GM19328 (cell line): ENCODE measurements around the gene TCF4.

ENCODE experiments used
- ATAC-seq: cut with Tn5 transposase; IDR thresholded peaks from one replicate; pipeline ENCODE4 v1.9.1; 2021; ENCODE audit warnings: mild to moderate bottlenecking, moderate library complexity; ENCODE audit not compliant: unreplicated experiment

Gene TCF4

GRCh38 chr18:55398858-55399257 is 189.1 kb downstream of the TCF4 start:
- ATAC-seq, result no peak

- no peak for ATAC-seq
Measured at GRCh38 chr18:55396979-55397378, 191.0 kb downstream of the TCF4 start.

- no peak for ATAC-seq
Measured at GRCh38 chr18:55396267-55396905, 191.6 kb downstream of the TCF4 start.

GRCh38 chr18:55395799-55396198 is 192.2 kb downstream of the TCF4 start:
- no peak for ATAC-seq

GRCh38 chr18:55390898-55391297 is 197.1 kb downstream of the TCF4 start:
- ATAC-seq, result no peak

- no peak for ATAC-seq
Measured at GRCh38 chr18:55387139-55387984, 200.6 kb downstream of the TCF4 start.

GRCh38 chr18:55386545-55386944 is 201.4 kb downstream of the TCF4 start:
- no peak for ATAC-seq

GRCh38 chr18:55385770-55386169 is 202.2 kb downstream of the TCF4 start:
- no peak for ATAC-seq

- ATAC-seq, result no peak
Measured at GRCh38 chr18:55384551-55385275, 203.3 kb downstream of the TCF4 start.

GRCh38 chr18:55384115-55384514 is 203.9 kb downstream of the TCF4 start:
- no peak for ATAC-seq

GRCh38 chr18:55382277-55382805 is 205.7 kb downstream of the TCF4 start:
- no peak for ATAC-seq

- ATAC-seq, result no peak
Measured at GRCh38 chr18:55381277-55381676, 206.7 kb downstream of the TCF4 start.

- no peak for ATAC-seq
Measured at GRCh38 chr18:55380589-55380988, 207.4 kb downstream of the TCF4 start.

GRCh38 chr18:55376387-55376786 is 211.6 kb downstream of the TCF4 start:
- peak; percentile 78 for ATAC-seq

- ATAC-seq, result peak; percentile 13
Measured at GRCh38 chr18:55375930-55376329, 212.1 kb downstream of the TCF4 start.

- ATAC-seq, result no peak
Measured at GRCh38 chr18:55374741-55375140, 213.3 kb downstream of the TCF4 start.

GRCh38 chr18:55372209-55372608 is 215.8 kb downstream of the TCF4 start:
- ATAC-seq, result no peak

- no peak for ATAC-seq
Measured at GRCh38 chr18:55370936-55371335, 217.1 kb downstream of the TCF4 start.

GRCh38 chr18:55369346-55369745 is 218.6 kb downstream of the TCF4 start:
- no peak for ATAC-seq

- ATAC-seq, result no peak
Measured at GRCh38 chr18:55365342-55365741, 222.7 kb downstream of the TCF4 start.

GRCh38 chr18:55362303-55362702 is 225.7 kb downstream of the TCF4 start:
- no peak for ATAC-seq
